ENCODE results near the gene TRIM29. TPM values are rescaled to one million over a fixed set of nuclear protein-coding genes. Genes with fewer than 3 reads are reported as not detected.

The TRIM29 gene
- total and polyA plus RNA-seq, 2 of the 4 experiments (the other 2 are of a cell fraction) = not detected

DNA sequence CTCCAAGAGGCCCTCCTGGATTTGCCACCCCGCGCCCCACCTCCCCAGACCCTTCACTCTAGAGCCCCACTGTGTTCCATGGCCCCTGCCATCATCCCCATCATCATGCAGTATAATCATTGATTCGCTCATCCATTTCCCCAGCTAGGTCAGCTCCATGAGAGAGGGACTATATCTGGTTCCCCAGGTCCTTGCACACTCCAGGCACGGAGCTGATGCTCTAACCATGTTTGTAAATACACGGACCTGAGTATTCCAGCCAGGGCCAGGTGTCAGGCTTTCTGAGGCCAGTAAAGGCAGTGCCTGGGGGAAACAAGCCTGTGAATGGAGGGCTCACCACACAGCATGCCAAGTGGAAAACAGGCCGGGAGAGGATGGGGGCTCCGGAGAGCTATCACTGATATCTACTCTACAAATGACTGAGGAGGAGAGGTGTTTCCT is 45.8 kb upstream of the TRIM29 start:
- H3K27me3 ChIP-seq (ENCODE audit: control insufficient read depth, insufficient read depth, low read length) = no peaks in the 10 kb centered on the region; the same call in 1 of the 2 replicates
- H3K79me1 ChIP-seq (ENCODE audit: low read depth in 1 of 2, low read length in 2 of 2) = no peaks in the 10 kb centered on the region
- no TSS peak for BruUV-seq (replicated peaks)
- no peak overlapping the region for H2BK5ac ChIP-seq (ENCODE audit: low read depth, low read length, poor library complexity, severe bottlenecking)
- H2BK120ac ChIP-seq (ENCODE audit: low read depth, low read length) = no peak overlapping the region
- H2BK15ac ChIP-seq (ENCODE audit: low read depth, low read length) = no peak overlapping the region
- no peak overlapping the region for H4K8ac ChIP-seq (ENCODE audit: low read depth in 2 of 2, low read length in 2 of 2)
- ChIA-PET POLR2A (ENCODE audit: unreplicated experiment) (no interaction called here), CTCF (no interaction called here)
- ATAC-seq (ENCODE audit: low read depth) (no peak), DNase-seq (no peak)
- no peak overlapping the region for H3K4me2 ChIP-seq (ENCODE audit: low read depth, low read length)
- H2AK9ac ChIP-seq (replicated peaks; ENCODE audit: low read depth, low read length, poor library complexity) = no peak overlapping the region
- no peak overlapping the region for H3K4ac ChIP-seq (ENCODE audit: low read depth, low read length)
- intact Hi-C loops (cut with micrococcal nuclease) = no loop called here
- WGBS, 2 experiments (ENCODE audit: extremely low coverage in 2 of 2, insufficient read length in 1 of 2) = 92% methylated on average over 2 of the region's 7 CpGs; no CpG with 5 or more reads in 1 of the 2 experiments
- no peak overlapping the region for H4K91ac ChIP-seq (ENCODE audit: insufficient read depth, low read depth, low read length)
- no peak overlapping the region for H3K18ac ChIP-seq (ENCODE audit: low read depth, low read length)
- dilution Hi-C loops (cut with HindIII; ENCODE audit: low sequenced_read_pairs, unreplicated experiment) = no loop called here
- H3K14ac ChIP-seq (replicated peaks; ENCODE audit: low read depth, low read length) = no peak overlapping the region
- no peaks in the 10 kb centered on the region for H3K9me3 ChIP-seq (ENCODE audit: control insufficient read depth, insufficient read depth, low read length)
- no peaks in the 10 kb centered on the region for H3K36me3 ChIP-seq (ENCODE audit: control insufficient read depth, insufficient read depth, low read length)
- H3K56ac ChIP-seq (ENCODE audit: extremely low read depth, insufficient read depth, low read length) = no peak overlapping the region
- TF ChIP-seq, protein P1, sequence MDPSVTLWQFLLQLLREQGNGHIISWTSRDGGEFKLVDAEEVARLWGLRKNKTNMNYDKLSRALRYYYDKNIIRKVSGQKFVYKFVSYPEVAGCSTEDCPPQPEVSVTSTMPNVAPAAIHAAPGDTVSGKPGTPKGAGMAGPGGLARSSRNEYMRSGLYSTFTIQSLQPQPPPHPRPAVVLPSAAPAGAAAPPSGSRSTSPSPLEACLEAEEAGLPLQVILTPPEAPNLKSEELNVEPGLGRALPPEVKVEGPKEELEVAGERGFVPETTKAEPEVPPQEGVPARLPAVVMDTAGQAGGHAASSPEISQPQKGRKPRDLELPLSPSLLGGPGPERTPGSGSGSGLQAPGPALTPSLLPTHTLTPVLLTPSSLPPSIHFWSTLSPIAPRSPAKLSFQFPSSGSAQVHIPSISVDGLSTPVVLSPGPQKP (IDR thresholded peaks at IDR 0.05; ENCODE audit: borderline replicate concordance, low read depth, low read length) = no peak
- TF ChIP-seq, protein P2, sequence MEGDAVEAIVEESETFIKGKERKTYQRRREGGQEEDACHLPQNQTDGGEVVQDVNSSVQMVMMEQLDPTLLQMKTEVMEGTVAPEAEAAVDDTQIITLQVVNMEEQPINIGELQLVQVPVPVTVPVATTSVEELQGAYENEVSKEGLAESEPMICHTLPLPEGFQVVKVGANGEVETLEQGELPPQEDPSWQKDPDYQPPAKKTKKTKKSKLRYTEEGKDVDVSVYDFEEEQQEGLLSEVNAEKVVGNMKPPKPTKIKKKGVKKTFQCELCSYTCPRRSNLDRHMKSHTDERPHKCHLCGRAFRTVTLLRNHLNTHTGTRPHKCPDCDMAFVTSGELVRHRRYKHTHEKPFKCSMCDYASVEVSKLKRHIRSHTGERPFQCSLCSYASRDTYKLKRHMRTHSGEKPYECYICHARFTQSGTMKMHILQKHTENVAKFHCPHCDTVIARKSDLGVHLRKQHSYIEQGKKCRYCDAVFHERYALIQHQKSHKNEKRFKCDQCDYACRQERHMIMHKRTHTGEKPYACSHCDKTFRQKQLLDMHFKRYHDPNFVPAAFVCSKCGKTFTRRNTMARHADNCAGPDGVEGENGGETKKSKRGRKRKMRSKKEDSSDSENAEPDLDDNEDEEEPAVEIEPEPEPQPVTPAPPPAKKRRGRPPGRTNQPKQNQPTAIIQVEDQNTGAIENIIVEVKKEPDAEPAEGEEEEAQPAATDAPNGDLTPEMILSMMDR (conservative IDR thresholded peaks at IDR 0.05; ENCODE audit: low read depth, low read length) = no peak
- TF ChIP-seq MAFK (IDR thresholded peaks at IDR 0.05; ENCODE audit: low read depth, low read length) = no peak
- TF ChIP-seq POLR2A (IDR thresholded peaks at IDR 0.05; ENCODE audit: low read depth, low read length) = no peak
- no peak for TF ChIP-seq SMC3 (IDR thresholded peaks at IDR 0.05; ENCODE audit: low read depth, low read length)
- no peak for TF ChIP-seq MAZ (IDR thresholded peaks at IDR 0.05; ENCODE audit: borderline replicate concordance, low read depth, low read length)
- no peak for TF ChIP-seq RAD21 (IDR thresholded peaks at IDR 0.05; ENCODE audit: low read length)
- TF ChIP-seq BHLHE40 (IDR thresholded peaks at IDR 0.05; ENCODE audit: low read depth, low read length) = no peak
- no peak for TF ChIP-seq RCOR1 (IDR thresholded peaks at IDR 0.05; ENCODE audit: insufficient replicate concordance, low read length)
- TF ChIP-seq CEBPB (IDR thresholded peaks at IDR 0.05; ENCODE audit: low read depth, low read length) = no peak
- no peak for TF ChIP-seq MXI1 (IDR thresholded peaks at IDR 0.05; ENCODE audit: borderline replicate concordance, low read depth, low read length)
- H3K4me3 ChIP-seq (ENCODE audit: insufficient read depth, low read depth, low read length) = no peak overlapping the region
- in situ Hi-C loops (cut with MboI; ENCODE audit: low sequenced_read_pairs) = no loop called here
- no peak overlapping the region for H3K23ac ChIP-seq (ENCODE audit: low read depth, low read length)
- H2BK20ac ChIP-seq (ENCODE audit: low read depth, low read length) = no peak overlapping the region
- no peak overlapping the region for H2AFZ ChIP-seq (replicated peaks; ENCODE audit: low read length, poor library complexity)
- no peak overlapping the region for H4K5ac ChIP-seq (ENCODE audit: low read depth, low read length)
- H2AK5ac ChIP-seq (ENCODE audit: low read depth, low read length) = no peak overlapping the region
- peaks cover 19% of the 10 kb centered on the region for H3K4me1 ChIP-seq (ENCODE audit: control insufficient read depth, insufficient read depth, low read length)
- H3K27ac ChIP-seq (ENCODE audit: insufficient read depth, low read length) = no peak overlapping the region
- no peak overlapping the region for H3K9ac ChIP-seq (ENCODE audit: low read depth, low read length)
- H4K20me1 ChIP-seq (ENCODE audit: insufficient read depth, low read length) = no peaks in the 10 kb centered on the region
- H3K9me1 ChIP-seq (ENCODE audit: insufficient read depth, low read length) = 0 out of 2 replicates have a peak, but pooled peaks cover 6% of the 10 kb centered on the region

Data from IMR-90 (cell line).